Lower leg skin (tissue), 4 donors: Measurements from ENCODE around the gene SHISA3. TPM values are rescaled to one million over a fixed set of nuclear protein-coding genes. Genes with fewer than 3 reads are reported as not detected.

Experiments used
- DNase-seq, 2 donors: peaks; one replicate each; pipeline ENCODE4 v3.0.0-alpha.2; 2019; ENCODE audit warnings: low spot score in 2 of 2
- H3K4me3 ChIP-seq: fragments of 200-600 bp; sonication (generic); 2 replicates; pipeline ENCODE4 v1.5.1; 2017; ENCODE audit warnings: mild to moderate bottlenecking, low read depth; ENCODE audit not compliant: poor library complexity, severe bottlenecking
- CTCF ChIP-seq, 3 donors: fragments of 450-650 bp; IDR thresholded peaks; one replicate each; pipeline ENCODE4 v1.5.1; 2016; ENCODE audit warnings: antibody characterized with exemption in 3 of 3, mild to moderate bottlenecking in 3 of 3, moderate library complexity in 2 of 3
- POLR2A ChIP-seq, 2 donors: fragments of 450-650 bp; IDR thresholded peaks; one replicate each; pipeline ENCODE4 v1.6.1; 2016 to 2017; ENCODE audit warnings: antibody characterized with exemption in 2 of 2, mild to moderate bottlenecking in 1 of 2, moderate library complexity in 1 of 2
- WGBS, 2 donors: methylation state at CpG; one replicate each; pipeline ENCODE4 v1.1.5; 2018; 5-methylcytosine and 5-hydroxymethylcytosine counted together
- intact Hi-C: fragments of 100-400 bp; cut with DNase I; formaldehyde crosslinking; loops from one replicate; pipeline ENCODE4 v1.15.0; 2023; ENCODE audit warnings: low total_unique reads
- total RNA-seq, 4 donors: library from RNA; depleted of rRNA; stranded (reverse); fragments of >200 nt; gene quantifications; one replicate each; pipeline ENCODE4 v1.1.0, GENCODE V29; 2016

Gene SHISA3
- total RNA-seq, 4 donors from 2014 or later = 0.15 to 0.55 (median 0.22) TPM; not detected in 1

GRCh38 chr4:42416017-42416416 lies 18.7 kb downstream of the SHISA3 start:
- intact Hi-C loops = no loop called here
- WGBS, 2 donors = 58 to 63% methylated on average over 3 of the region's 3 CpGs
- no peak overlapping the region for H3K4me3 ChIP-seq
- no peak for DNase-seq
- TF ChIP-seq CTCF (IDR thresholded peaks at IDR 0.05) (no peak), POLR2A (IDR thresholded peaks at IDR 0.05) (no peak)

- DNase-seq = no peak
- TF ChIP-seq POLR2A (IDR thresholded peaks at IDR 0.05) (no peak), CTCF (IDR thresholded peaks at IDR 0.05) (no peak)
- H3K4me3 ChIP-seq = no peak overlapping the region
- 85 to 89% methylated on average over 3 of the region's 3 CpGs for WGBS, 2 donors
- intact Hi-C loops = no loop called here
Observed at GRCh38 chr4:42417550-42417949, 20.3 kb downstream of the SHISA3 start.

- no peak for DNase-seq
- 87 to 89% methylated on average over 5 of the region's 5 CpGs for WGBS, 2 donors
- H3K4me3 ChIP-seq = no peak overlapping the region
- intact Hi-C loops = no loop called here
- TF ChIP-seq CTCF (IDR thresholded peaks at IDR 0.05) = no peak
- no peak for TF ChIP-seq POLR2A (IDR thresholded peaks at IDR 0.05)
Observed at GRCh38 chr4:42420140-42420539, 22.9 kb downstream of the SHISA3 start.

- DNase-seq = no peak
- TF ChIP-seq POLR2A (IDR thresholded peaks at IDR 0.05) (no peak), CTCF (IDR thresholded peaks at IDR 0.05) (no peak)
- WGBS, 2 donors = 88 to 91% methylated on average over 19 of the region's 19 CpGs
- intact Hi-C loops = no loop called here
- no peak overlapping the region for H3K4me3 ChIP-seq
Observed at GRCh38 chr4:42425146-42426065, 28.1 kb downstream of the SHISA3 start.

GRCh38 chr4:42428036-42428435 lies 30.7 kb downstream of the SHISA3 start:
- TF ChIP-seq CTCF (IDR thresholded peaks at IDR 0.05) (no peak), POLR2A (IDR thresholded peaks at IDR 0.05) (no peak)
- intact Hi-C loops = no loop called here
- WGBS, 2 donors = 80 to 88% methylated on average over 2 of the region's 2 CpGs
- no peak for DNase-seq
- no peak overlapping the region for H3K4me3 ChIP-seq
